Keratinocyte (primary cell): Measurements from ENCODE around the gene FHL5. TPM values are rescaled to one million over a fixed set of nuclear protein-coding genes. Genes with fewer than 3 reads are reported as not detected.
"Not testable (repeated sequence)": the region's sequence is repeated elsewhere in the genome, so short reads cannot be mapped to it uniquely, and the experiment has no call there.

ENCODE experiments used
- DNase-seq: peaks from one replicate; pipeline ENCODE4 v3.0.0-alpha.2; 2011; ENCODE audit warnings: low read depth, missing footprints, low spot score
- FAIRE-seq: peaks from 2 replicates; lab custom pipeline; 2011; peaks lifted over from hg19 to GRCh38; lab: Jason Lieb, UNC
- H2AFZ ChIP-seq: 2 replicates; pipeline ENCODE4 v1.6.0; 2012; ENCODE audit warnings: low read length, control low read depth, inconsistent platforms; ENCODE audit not compliant: control insufficient read depth
- H3K27ac ChIP-seq: 2 replicates; pipeline ENCODE4 v1.5.1; 2011; ENCODE audit warnings: low read length; ENCODE audit not compliant: control insufficient read depth, insufficient read depth
- H3K27me3 ChIP-seq: 3 replicates; pipeline ENCODE4 v1.6.0; 2011; ENCODE audit warnings: low read length; ENCODE audit not compliant: control insufficient read depth, insufficient read depth; ENCODE audit errors: extremely low read depth
- H3K36me3 ChIP-seq, 2 experiments: 2 replicates in 1 of 2; 3 replicates in 1 of 2; pipeline ENCODE4 v1.5.1; 2011; ENCODE audit warnings: low read length in 2 of 2, mild to moderate bottlenecking in 1 of 2; ENCODE audit not compliant: control insufficient read depth in 2 of 2, insufficient read depth in 2 of 2; ENCODE audit errors: extremely low read depth in 1 of 2
- H3K4me1 ChIP-seq: 3 replicates; pipeline ENCODE4 v1.5.1; 2011; ENCODE audit warnings: low read length; ENCODE audit not compliant: control insufficient read depth, insufficient read depth; ENCODE audit errors: extremely low read depth
- H3K4me2 ChIP-seq: 3 replicates; pipeline ENCODE4 v1.6.0; 2011; ENCODE audit warnings: low read depth, low read length; ENCODE audit not compliant: control insufficient read depth, insufficient read depth; ENCODE audit errors: extremely low read depth
- H3K4me3 ChIP-seq, 3 experiments: fragments of 200-600 bp in 1 of 3; sonication (generic) in 1 of 3; 2 replicates in 2 of 3; 3 replicates in 1 of 3; pipeline ENCODE4 v1.5.1; 2011 to 2016; ENCODE audit warnings: low read length in 3 of 3, mild to moderate bottlenecking in 3 of 3, control low read depth in 2 of 3, inconsistent platforms in 1 of 3, low read depth in 1 of 3, mixed read lengths in 1 of 3, mixed run types in 1 of 3, moderate library complexity in 1 of 3; ENCODE audit not compliant: control insufficient read depth in 2 of 3, insufficient read depth in 2 of 3; ENCODE audit errors: extremely low read depth in 1 of 3
- H3K79me2 ChIP-seq: 2 replicates; pipeline ENCODE4 v1.6.0; 2012; ENCODE audit warnings: low read length; ENCODE audit not compliant: control insufficient read depth, insufficient read depth
- H3K9ac ChIP-seq: 3 replicates; pipeline ENCODE4 v1.6.0; 2011; ENCODE audit warnings: low read length; ENCODE audit not compliant: control insufficient read depth, insufficient read depth; ENCODE audit errors: extremely low read depth
- H3K9me1 ChIP-seq: 3 replicates; pipeline ENCODE4 v1.6.0; 2011; ENCODE audit warnings: low read length; ENCODE audit not compliant: control insufficient read depth, insufficient read depth; ENCODE audit errors: extremely low read depth
- H3K9me3 ChIP-seq: 2 replicates; pipeline ENCODE4 v1.5.1; 2012; ENCODE audit warnings: low read depth, low read length; ENCODE audit not compliant: control insufficient read depth
- H4K20me1 ChIP-seq: 3 replicates; pipeline ENCODE4 v1.6.0; 2011; ENCODE audit warnings: low read length; ENCODE audit not compliant: control insufficient read depth, insufficient read depth; ENCODE audit errors: extremely low read depth
- CTCF ChIP-seq, 3 experiments: IDR thresholded peaks in 1 of 3; conservative IDR thresholded peaks in 1 of 3; optimal IDR thresholded peaks in 1 of 3; 2 replicates in 2 of 3; 3 replicates in 1 of 3; pipeline versions ENCODE3 to v1.5.1; 2011; ENCODE audit warnings: low read length in 3 of 3, mild to moderate bottlenecking in 3 of 3, moderate library complexity in 2 of 3, control low read depth in 1 of 3, inconsistent platforms in 1 of 3; ENCODE audit not compliant: insufficient read depth in 2 of 3; ENCODE audit errors: extremely low read depth in 1 of 3
- EZH2 ChIP-seq: IDR thresholded peaks from one replicate; pipeline ENCODE4 v1.6.1; 2012; ENCODE audit warnings: inconsistent platforms, mild to moderate bottlenecking, low read length, moderate library complexity
- dilution Hi-C: fragments of 300-500 bp; cut with MboI; formaldehyde crosslinking; loops from one replicate; pipeline ENCODE4 v1.7.0; 2020; ENCODE audit warnings: low sequenced_read_pairs; ENCODE audit not compliant: extremely low pct_ligation_motif_present
- polyA plus RNA-seq, 5 experiments: library from polyadenylated mRNA; depleted of rRNA in 3 of 5; stranded (reverse) in 3 of 5; stranded (forward) in 1 of 5; unstranded in 1 of 5; fragments of >200 nt; gene quantifications; 1 replicate in 1 of 5; 2 replicates in 3 of 5; 3 replicates in 1 of 5; pipeline versions ENCODE4 v1.2.1 to v1.2.3, GENCODE V29; 2011 to 2012; ENCODE audit warnings: missing spikeins in 2 of 5, low read depth in 1 of 5, low replicate concordance in 1 of 5

Gene FHL5
- polyA plus RNA-seq, 1 donor (not counting 4 experiments of a cell fraction or from before 2014, with no cell fraction given): not detected

- H3K9me3 ChIP-seq: no peaks in the 10 kb centered on the region
- H3K79me2 ChIP-seq: no peaks in the 10 kb centered on the region
- FAIRE-seq (no peak), DNase-seq (no peak)
- no peak overlapping the region for H2AFZ ChIP-seq
- no peak overlapping the region for H3K9ac ChIP-seq
- no peaks in the 10 kb centered on the region for H4K20me1 ChIP-seq
- H3K27ac ChIP-seq: no peak overlapping the region
- H3K4me1 ChIP-seq: no peaks in the 10 kb centered on the region
- dilution Hi-C loops: no loop called here
- H3K36me3 ChIP-seq: no peaks in the 10 kb centered on the region
- TF ChIP-seq CTCF (optimal IDR thresholded peaks at IDR 0.05 in 1 of 3, IDR thresholded peaks at IDR 0.05 in 1 of 3, conservative IDR thresholded peaks at IDR 0.05 in 1 of 3; ENCODE audit: extremely low read depth in 1 of 3, insufficient read depth in 2 of 3, low read length in 3 of 3) (no peak), EZH2 (no peak)
- no peaks in the 10 kb centered on the region for H3K9me1 ChIP-seq
- no peak overlapping the region for H3K4me2 ChIP-seq
- H3K27me3 ChIP-seq: no peaks in the 10 kb centered on the region
- no peak overlapping the region for H3K4me3 ChIP-seq
Measured at GRCh38 chr6:96631248-96631647, 68.3 kb downstream of the FHL5 start.

GRCh38 chr6:96637979-96638378, 75.1 kb downstream of the FHL5 start:
- H2AFZ ChIP-seq, dilution Hi-C loops, H3K9me1 ChIP-seq, H4K20me1 ChIP-seq, H3K4me1 ChIP-seq, H3K9me3 ChIP-seq, H3K27ac ChIP-seq, FAIRE-seq, H3K9ac ChIP-seq, DNase-seq, H3K27me3 ChIP-seq, H3K79me2 ChIP-seq, H3K36me3 ChIP-seq, H3K4me3 ChIP-seq, H3K4me2 ChIP-seq: not testable (repeated sequence)

- TF ChIP-seq CTCF (optimal IDR thresholded peaks at IDR 0.05 in 1 of 3, IDR thresholded peaks at IDR 0.05 in 1 of 3, conservative IDR thresholded peaks at IDR 0.05 in 1 of 3; ENCODE audit: extremely low read depth in 1 of 3, insufficient read depth in 2 of 3, low read length in 3 of 3) (no peak), EZH2 (no peak)
- H3K9ac ChIP-seq: no peak overlapping the region
Measured at GRCh38 chr6:96645106-96645505, 82.2 kb downstream of the FHL5 start.

More at GRCh38 chr6:96645106-96645505, 82.2 kb downstream of the FHL5 start:
- H3K4me1 ChIP-seq: no peaks in the 10 kb centered on the region
- dilution Hi-C loops: no loop called here
- no peak overlapping the region for H3K27ac ChIP-seq
- no peaks in the 10 kb centered on the region for H4K20me1 ChIP-seq
- no peaks in the 10 kb centered on the region for H3K79me2 ChIP-seq
- no peaks in the 10 kb centered on the region for H3K27me3 ChIP-seq
- H3K9me3 ChIP-seq: no peaks in the 10 kb centered on the region
- no peaks in the 10 kb centered on the region for H3K36me3 ChIP-seq
- DNase-seq: no peak
- H3K4me2 ChIP-seq: no peak overlapping the region
- H2AFZ ChIP-seq: no peak overlapping the region
- no peaks in the 10 kb centered on the region for H3K9me1 ChIP-seq
- no peak overlapping the region for H3K4me3 ChIP-seq
- FAIRE-seq: no peak
